ENCODE measurements around the gene TMC7.
A peak's percentile ranks its signal among the peaks of the same experiment; 100 is the strongest.

Gene TMC7

GRCh38 chr16:19089410-19089955 is 105.7 kb downstream of the TMC7 start:
- DNase-seq (ENCODE audit: low spot score): no peak

GRCh38 chr16:19090916-19091315 is 107.2 kb downstream of the TMC7 start:
- DNase-seq (ENCODE audit: low spot score): no peak

GRCh38 chr16:19092653-19093410 is 109.1 kb downstream of the TMC7 start:
- DNase-seq (ENCODE audit: low spot score): no peak

GRCh38 chr16:19093631-19094541 is 110.2 kb downstream of the TMC7 start:
- DNase-seq (ENCODE audit: low spot score): no peak

- peak; percentile 62 for DNase-seq (ENCODE audit: low spot score)
Measured at GRCh38 chr16:19094542-19095365, 111.0 kb downstream of the TMC7 start.

- peak; percentile 69 for DNase-seq (ENCODE audit: low spot score)
Measured at GRCh38 chr16:19095654-19096053, 111.9 kb downstream of the TMC7 start.

- DNase-seq (ENCODE audit: low spot score): no peak
Measured at GRCh38 chr16:19098173-19098572, 114.4 kb downstream of the TMC7 start.

- DNase-seq (ENCODE audit: low spot score): no peak
Measured at GRCh38 chr16:19102187-19102872, 118.6 kb downstream of the TMC7 start.

- DNase-seq (ENCODE audit: low spot score): no peak
Measured at GRCh38 chr16:19104607-19105006, 120.9 kb downstream of the TMC7 start.

GRCh38 chr16:19105131-19105530 is 121.4 kb downstream of the TMC7 start:
- no peak for DNase-seq (ENCODE audit: low spot score)

GRCh38 chr16:19105891-19106624 is 122.3 kb downstream of the TMC7 start:
- DNase-seq (ENCODE audit: low spot score): no peak

- DNase-seq (ENCODE audit: low spot score): no peak
Measured at GRCh38 chr16:19106625-19107020, 122.9 kb downstream of the TMC7 start.

GRCh38 chr16:19108409-19109287 is 124.9 kb downstream of the TMC7 start:
- DNase-seq (ENCODE audit: low spot score): no peak

GRCh38 chr16:19109288-19109664 is 125.5 kb downstream of the TMC7 start:
- no peak for DNase-seq (ENCODE audit: low spot score)

GRCh38 chr16:19110537-19111360 is 127.0 kb downstream of the TMC7 start:
- no peak for DNase-seq (ENCODE audit: low spot score)

- no peak for DNase-seq (ENCODE audit: low spot score)
Measured at GRCh38 chr16:19112099-19112407, 128.3 kb downstream of the TMC7 start.

Data from LoVo (cell line).